HG03571 (cell line): ENCODE data around the gene ESR2.
"Not testable (repeated sequence)": the region's sequence is repeated elsewhere in the genome, so short reads cannot be mapped to it uniquely, and the experiment has no call there.

Experiments used
- ATAC-seq: cut with Tn5 transposase; IDR thresholded peaks from one replicate; pipeline ENCODE4 v1.9.1; 2021; ENCODE audit not compliant: unreplicated experiment

ESR2 gene

GRCh38 chr14:64049616-64050381 lies 244.4 kb downstream of the ESR2 start:
- ATAC-seq = no peak

GRCh38 chr14:64045091-64045490 lies 249.1 kb downstream of the ESR2 start:
- ATAC-seq = no peak

GRCh38 chr14:64043296-64043695 lies 250.9 kb downstream of the ESR2 start:
- ATAC-seq = not testable (repeated sequence)

- ATAC-seq = no peak
Measured at GRCh38 chr14:64040044-64040443, 254.1 kb downstream of the ESR2 start.

GRCh38 chr14:64038841-64039542 lies 255.2 kb downstream of the ESR2 start:
- ATAC-seq = no peak

- ATAC-seq = not testable (repeated sequence)
Measured at GRCh38 chr14:64037869-64038745, 256.1 kb downstream of the ESR2 start.

GRCh38 chr14:64035143-64035542 lies 259.0 kb downstream of the ESR2 start:
- no peak for ATAC-seq
